CD4-positive, alpha-beta T cell treated with Interleukin-21 for 1 hour (primary cell): ENCODE measurements around the gene COLEC12.

ENCODE experiments used
- DNase-seq: peaks from one replicate; pipeline ENCODE4 v3.0.0-alpha.2; 2020

Gene COLEC12

DNA sequence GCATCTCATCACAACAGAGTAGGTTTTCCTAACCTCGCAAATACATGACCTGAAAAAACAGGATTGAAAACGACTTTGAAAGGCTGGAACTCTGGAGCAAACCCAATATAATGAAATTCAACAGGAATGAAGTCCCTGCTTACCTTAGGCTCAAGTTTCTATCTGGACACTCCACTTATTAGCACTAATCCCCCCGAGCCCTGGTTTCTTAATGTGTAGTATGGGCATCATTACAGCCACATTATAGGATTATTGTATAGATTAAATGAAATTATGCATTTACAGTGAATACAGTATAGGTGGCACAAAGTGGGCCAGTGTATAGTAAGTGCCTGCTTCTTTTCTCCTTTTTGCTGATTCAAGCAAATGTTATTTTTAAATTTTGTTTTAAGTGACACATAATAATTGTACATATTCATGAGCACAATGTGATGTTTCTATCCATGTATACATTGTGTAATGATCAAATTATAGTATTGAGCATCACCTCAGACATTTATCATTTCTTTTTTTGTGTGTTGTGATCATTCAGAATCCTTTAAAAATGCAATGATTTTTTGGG is 118.0 kb downstream of the COLEC12 start:
- DNase-seq: no peak

DNA sequence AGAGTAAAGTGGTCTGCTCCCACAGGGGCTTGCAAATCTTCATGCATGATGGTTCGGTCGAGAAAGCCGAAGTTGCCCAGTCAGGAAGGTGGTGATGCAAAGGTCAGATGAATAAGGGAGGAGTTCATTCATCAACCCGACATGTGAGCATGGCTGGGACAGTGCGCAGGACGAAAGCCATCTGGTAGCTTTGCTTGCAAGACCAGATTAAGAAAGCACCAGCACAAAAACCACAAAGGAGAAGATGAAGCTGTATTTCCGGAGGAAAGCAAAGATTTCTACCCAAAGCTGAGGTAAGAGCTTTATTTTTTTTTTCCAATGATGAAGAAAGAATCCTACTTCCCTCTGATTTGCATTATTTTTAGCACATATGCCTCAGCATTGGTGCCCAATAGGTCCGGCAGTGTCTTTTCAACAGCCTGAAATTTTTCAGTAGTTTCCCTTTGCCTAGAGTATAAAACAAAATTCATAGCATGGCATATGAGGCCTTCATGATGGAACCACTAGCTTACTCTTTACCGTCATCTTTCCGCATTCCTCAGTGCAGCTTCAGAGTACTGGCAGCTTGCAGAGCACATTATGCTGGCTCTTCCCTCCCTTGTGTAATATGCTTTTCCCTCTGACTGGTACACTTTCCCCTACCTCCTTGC is 120.7 kb downstream of the COLEC12 start:
- no peak for DNase-seq

DNA sequence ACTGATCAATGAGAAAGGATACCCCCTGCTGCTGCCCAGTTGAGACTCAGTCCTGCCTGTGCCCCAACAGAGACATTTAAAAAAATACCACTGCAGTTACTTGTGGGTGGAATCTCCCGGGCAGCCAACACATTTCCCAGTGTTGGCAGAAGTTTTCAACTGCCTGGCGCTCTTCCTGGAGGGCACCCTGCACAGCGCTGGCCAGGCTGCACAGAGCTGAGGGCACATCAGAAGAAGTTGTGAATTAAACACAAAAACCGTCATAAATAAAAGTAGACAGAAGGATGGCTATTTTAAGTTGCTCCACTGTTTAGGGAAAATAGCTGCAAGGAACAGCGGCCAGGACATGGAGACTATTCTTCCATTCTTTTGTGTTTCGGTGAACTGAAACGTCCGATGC is 122.4 kb downstream of the COLEC12 start:
- DNase-seq: no peak

DNA sequence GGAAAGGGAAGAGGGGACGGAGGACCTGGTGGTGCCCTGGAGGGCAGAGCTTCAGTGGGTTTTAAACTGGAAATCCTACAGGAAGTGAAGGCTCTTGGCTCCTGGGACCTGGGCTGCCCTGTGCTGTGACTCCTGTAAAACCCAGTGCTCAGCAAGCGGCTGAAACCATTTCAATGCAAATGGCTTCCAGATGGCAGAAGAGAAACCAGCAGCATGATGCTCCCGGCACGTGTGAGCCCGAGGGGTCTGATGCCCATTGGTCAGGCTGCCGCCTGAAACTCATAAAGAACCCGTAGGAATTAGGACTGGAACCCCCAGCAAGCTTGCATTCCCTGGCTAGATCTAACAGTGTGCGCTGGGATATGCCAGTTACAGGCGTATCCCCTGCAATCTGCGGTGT is 123.4 kb downstream of the COLEC12 start:
- DNase-seq: no peak

DNA sequence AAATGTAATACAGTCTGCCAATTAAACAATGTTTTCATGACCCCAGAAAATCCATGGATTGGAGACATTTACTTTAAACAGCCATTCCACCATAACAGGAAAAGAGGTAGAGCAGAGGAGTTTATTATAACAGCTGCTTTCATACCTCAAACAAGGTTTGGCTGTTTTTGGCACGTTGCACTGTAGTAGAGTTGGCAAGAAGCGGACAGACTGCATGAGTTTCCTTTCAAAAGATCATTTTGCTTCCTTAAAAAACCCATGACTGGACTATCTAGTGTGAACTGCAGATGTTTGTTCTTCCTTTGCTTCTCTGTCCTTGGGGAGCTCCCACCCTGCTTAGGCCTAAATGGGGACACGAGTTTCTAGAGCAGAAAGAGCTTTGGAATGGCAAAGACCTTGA is 124.2 kb downstream of the COLEC12 start:
- DNase-seq: no peak

DNA sequence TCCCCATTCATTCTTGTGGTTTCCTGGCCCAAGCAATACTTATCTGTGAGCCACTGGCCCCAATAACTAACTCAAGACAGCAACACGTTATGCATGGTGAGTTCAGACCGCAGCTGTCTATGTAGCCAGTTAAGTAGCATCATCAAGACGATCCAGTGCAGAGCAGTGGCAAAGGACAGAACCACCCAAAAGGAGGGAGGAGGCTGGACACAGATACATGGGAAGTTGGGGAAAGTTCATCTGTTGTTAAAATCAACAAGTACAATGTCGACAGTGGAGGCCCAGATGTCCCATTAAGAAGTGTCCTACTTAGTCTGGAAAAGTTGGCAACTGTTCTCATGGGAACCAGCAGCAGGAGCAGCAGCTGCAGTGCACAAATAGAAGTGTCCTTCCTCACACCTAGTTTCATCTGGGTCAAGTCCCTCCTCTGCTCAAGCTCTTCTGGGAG is 125.8 kb downstream of the COLEC12 start:
- DNase-seq: no peak

DNA sequence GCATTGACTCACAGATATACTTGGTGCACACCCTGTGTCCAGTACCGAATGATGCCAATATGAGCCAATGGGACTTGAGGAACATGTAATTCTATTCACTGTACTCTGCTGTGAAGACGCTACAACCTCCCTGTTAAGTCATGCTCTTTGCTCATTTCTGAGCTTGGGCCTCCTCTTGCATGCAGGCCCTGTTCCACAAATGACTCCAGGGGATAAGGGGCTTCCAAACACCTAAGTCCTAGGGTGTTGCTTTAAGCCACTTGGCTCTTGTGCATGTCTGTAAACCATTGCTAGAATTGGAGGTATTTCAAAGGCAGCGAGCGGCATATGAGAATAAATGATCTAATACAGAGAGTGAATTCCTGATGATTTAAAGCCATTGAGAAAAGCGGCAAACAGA is 126.7 kb downstream of the COLEC12 start:
- no peak for DNase-seq

DNA sequence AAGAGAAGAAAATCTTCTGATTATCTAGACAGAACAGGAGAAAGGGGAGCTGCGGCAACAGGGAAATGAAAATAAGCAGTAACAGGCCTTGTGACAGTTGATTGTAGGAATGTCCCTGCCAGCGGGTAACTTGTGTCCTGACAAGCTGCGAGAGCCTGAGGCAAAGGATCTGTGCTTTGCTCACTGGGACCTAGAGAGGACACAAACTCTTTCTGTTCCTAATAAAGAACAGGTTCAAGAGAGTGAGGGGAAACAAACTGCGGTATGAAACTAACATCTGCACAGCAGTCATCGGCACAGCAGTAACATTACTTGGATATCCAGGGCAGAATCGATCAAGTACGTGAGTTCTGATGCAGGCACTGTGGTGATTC is 128.9 kb downstream of the COLEC12 start:
- DNase-seq: no peak

DNA sequence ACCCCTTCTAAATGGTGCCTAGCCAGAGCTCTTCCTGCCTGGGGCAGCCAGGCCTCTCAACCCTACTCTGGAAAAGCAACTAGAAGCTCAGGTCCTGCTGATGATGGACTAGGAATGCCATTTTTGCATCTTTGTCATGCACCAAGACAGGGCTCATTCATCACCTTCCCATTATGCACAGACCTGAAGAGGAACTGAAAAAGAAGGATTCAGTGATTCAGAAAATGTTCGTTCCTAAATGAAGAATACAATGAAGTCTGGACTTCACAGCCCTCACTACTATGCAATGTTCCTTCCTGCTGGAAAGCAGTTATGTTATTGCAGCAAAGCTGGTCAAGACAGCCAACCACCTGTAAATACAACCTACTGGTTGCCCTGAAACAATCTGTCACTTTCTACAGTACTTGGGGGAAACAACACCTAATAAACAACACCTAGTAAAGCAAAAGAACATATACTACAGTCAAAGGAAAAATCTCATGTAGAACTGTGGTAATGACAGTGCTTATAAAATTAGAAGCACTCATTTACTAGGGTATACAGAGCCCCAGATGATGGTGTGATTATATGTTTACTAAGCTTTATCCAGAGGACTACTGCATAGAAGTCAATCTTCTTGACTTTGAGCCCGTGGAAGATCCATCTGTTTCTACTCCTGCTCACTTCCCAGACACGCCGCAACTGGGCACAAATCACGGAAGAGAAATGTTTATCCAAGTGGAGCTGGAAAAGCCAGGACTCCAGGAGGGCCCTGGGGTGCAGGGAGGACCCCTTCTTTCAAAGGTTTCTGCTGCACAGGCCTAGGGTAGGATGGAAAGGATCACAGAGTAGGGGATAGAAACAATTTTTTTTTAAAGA is 129.5 kb downstream of the COLEC12 start:
- no peak for DNase-seq

DNA sequence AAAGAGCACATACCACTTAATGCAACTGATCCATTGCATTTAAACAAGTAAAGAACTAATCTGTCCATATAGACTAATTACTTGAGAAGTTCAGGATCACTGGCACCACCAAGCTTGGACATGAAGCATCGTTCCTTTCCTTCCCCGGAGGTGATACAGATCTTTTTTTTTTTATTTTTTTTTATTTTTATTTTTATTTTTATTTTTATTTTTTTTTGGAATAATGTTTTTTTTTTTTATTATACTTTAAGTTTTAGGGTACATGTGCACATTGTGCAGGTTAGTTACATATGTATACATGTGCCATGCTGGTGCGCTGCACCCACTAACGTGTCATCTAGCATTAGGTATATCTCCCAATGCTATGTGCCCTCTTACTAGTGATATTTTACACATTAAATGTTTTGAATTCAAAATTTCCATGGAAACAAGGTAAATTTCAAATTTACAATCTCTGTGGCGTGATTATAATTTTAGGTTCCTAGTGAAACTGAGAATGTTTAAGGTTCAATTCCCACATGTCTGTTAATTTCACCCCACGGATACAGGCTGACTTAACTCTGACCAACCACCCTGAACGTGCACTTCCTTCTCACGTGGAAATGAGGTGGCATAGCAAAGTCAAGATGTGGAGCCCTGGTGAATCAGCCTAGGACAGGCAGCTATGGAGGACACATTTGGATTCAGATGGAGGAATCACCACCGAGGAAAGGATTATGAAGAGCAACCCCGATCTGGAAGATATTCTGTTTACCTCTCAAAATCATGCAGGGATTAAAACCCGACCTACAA is 131.1 kb downstream of the COLEC12 start:
- no peak for DNase-seq

DNA sequence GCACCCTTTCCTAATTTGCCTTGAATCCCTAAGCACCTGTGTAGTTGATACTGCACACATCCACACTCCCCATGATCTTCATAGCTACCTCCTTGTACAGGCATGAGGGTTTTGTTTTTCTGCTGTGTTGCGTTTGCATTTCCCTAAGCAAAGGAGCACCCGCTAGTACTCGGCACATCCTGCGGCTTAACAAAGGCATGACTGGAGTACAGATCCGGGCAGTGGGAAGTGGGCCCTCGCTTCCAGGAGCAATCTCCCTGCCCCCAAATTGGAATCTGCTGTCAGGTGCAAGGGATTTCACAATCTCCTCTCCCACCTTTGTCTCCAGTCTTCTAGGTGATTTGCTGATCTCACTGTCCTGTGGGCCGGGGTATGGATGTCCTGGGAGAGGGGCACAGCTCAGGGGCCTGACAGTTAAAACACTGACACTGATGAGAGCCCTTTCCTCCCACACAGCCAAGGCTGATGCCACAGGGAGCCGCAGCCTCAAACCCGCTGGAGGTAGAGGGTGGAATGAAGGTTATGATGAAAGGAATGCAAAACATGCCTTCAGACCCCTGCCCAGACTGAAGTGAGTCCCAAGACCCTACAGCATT is 133.9 kb downstream of the COLEC12 start:
- DNase-seq: no peak

DNA sequence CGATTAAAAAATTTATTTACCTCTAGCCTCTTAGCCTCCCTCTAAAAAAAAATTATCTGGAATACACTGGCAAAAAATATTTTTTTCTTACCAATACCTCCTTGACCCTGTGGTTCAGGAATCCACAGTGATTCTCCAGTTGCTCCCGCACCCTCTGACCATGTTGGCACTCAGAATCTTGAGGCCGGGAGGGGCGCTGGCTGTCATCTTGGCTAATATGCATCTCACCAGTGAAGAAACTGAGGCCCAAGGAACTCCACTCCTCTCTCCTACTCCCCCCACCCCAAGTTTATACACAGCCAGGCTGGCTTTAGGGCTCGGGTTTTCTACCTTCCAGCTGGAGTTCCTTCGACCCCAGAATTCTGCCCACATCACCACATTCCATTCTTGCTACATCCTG is 134.8 kb downstream of the COLEC12 start:
- DNase-seq: no peak

DNA sequence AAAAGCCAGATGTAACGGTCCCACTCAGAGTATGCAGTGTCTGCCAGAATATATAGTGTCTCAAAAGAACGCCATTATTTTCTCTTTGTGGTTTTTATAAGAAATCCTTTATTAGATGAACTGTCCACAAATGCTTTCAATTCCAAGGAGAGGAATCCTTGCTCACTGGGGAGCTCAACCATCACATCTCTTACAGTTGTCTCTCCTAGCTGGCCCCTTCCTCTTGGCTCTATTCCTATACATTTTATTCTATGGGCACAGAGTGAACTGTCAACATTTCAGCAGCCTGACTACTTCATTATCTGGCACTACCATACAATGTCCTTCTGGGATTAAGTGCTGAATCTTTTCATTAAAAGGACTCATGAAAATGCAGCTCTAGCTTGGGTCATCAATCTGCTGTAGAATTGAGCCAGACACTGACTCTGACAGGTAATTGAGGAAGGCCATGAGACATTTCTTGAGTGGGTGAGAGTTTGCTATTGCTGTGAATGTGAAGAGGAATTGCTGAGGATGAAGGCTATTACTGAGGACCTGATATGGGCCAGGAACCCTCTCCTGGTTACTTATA is 136.2 kb downstream of the COLEC12 start:
- no peak for DNase-seq

DNA sequence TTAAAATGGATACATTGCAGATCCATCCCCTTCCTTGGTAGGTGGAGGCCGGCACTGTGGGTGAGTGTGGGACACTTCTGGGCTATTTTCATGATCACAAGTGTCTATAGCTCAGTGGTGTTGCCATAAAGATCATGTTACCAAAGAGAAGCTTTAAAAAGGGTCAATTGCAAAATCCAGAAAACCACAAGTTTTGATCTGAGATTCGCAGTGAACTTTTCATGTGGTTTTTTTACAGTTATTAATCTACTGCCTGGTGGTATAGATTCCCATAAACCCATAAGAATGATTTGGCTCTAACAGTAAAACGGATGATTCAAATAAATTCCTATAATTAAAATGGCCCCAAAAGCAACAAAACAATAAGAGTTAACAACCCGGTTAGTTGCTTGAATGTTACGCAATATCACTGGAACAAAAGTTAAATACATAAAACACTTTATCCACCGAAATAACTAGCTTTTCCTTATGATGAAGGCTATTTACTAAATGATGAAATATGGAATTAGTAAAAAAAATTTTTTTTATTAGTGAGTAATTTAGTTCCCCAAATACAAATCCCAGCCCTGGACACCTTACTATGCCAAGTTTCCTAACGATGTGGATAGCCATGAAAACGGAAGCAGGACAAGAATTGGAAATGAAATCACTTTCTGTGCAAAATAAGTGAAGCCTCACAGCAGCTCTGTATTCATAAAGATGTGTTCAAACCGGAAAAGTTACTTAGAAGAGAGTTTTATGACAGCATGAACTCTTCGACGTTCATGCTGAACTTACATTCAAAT is 137.0 kb downstream of the COLEC12 start:
- no peak for DNase-seq

DNA sequence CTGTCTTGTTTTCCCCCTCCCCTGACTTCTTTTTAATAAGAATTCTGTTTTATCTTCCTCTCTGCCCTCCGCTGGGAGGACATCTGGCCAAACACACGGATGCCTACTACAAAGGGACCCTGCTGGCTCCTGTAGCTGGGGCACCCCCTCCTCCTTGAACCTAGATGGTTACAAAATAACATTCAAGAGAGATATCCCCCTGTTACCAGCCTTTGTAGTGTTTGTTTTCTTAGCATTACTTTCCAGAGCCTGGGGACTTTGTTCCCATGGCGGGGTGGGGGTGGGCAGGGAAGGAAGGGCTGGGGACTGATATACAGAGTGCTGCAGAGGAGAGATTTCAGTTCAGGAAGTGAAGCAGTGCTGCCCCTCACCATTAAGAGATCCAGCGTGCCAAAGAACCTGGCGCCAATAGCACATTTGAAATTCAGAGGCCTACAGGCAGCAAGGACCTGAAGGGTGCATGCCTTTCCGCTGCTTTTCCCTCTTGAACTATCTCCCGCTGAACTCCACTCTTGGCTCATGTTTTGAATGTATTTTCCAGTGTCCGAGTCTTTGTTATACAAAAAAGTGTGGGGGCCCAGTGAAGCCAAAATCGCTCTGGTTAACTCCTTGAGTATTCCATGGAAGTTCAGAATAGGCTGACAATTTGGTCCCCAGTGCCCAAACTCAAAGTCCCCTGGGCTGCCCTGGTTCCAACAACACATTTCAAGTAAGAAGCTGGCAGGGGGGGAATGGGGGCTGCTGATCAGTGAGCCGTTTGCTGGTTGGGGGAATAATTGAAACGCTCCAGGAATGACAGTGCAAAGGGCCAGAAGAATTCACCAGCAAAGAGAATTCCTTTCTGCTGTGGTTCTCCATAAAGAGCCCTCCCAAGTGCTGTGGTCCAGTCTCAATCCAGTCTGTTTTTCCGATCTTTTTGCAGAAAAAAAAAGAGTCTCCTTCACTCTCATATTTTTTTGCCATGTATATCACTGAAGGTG is 137.9 kb downstream of the COLEC12 start:
- no peak for DNase-seq

DNA sequence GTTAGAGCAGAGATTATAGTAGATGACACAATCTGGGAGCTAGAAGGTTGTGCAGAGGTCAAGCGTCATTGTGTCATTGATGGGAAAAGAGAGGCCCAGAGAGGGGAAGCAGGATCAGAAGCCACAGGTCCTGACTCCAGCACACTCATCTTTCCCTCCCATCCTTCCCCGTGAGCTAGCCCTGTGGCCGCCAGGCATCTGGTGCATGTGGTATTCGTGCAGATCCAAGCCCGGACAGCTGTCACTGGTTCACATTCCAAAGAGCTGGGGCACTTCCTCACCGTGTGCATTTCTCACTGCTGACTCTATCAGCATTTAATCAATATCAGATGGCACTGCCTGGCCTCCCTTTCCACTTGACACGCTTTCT is 138.6 kb downstream of the COLEC12 start:
- no peak for DNase-seq

DNA sequence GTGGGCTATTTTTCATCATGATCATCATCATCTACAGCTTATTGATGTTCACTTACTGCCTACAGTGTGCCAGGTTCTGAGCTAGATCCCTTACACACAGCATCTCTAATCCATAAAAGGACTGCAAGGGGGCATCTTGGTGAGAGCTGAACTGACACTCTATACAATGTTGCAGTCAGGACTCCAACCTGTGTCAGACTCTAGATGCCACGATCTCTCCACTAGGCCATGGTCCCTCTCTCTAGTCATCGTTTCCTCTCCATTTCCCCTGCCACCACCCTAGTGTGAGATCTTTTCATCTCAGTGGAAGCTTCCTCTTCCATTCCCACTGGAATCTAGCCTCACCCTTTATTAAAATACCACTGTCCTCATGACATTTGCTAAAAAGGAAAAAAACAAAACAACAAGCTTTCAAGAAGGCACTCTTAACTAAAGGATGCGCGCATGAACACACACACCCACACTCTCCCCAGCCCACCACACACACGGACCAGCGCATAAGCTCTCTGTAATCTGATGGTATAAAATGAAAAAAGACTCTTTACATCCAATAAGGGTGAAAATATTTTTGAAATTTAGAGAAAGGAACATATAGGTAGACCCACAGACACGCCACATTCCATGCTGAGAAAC is 139.3 kb downstream of the COLEC12 start:
- no peak for DNase-seq

DNA sequence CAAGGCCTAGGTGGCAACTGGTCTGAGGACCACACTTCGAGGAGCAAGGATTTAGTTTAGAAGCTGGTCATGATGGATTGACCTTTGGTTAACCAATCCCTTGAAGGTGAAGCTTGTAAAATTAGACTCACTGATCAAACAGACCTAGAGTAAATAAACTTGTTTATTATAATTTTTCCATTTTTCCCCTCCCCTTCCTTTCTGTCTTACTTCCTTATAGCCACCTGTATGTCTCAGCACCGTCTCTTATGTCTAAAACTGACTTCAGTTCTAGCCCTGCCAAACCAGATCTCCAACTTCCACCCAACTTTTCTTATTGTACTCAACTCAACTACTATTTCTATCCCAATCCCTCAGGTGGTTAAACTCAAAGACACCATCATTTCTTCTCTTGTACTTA is 139.8 kb downstream of the COLEC12 start:
- no peak for DNase-seq

DNA sequence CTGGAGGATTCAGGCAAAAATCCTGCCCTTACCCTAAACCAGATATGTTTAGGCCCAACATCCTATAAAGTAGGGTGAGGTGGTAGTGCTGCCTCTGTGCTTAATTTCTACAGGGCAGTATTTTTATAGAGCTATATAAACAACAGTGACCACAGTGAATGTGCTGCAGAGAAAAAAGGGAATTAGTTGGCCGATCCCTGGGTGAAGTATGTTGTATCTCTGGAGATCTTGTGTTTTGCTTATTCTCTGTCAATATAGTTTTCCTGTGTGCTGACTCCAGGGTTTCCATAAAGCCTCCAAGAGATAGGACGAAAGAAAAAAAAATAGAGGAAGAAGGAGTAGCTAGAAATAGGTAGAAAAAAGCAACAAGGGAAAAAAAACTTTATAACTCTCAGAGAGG is 143.7 kb downstream of the COLEC12 start:
- no peak for DNase-seq

DNA sequence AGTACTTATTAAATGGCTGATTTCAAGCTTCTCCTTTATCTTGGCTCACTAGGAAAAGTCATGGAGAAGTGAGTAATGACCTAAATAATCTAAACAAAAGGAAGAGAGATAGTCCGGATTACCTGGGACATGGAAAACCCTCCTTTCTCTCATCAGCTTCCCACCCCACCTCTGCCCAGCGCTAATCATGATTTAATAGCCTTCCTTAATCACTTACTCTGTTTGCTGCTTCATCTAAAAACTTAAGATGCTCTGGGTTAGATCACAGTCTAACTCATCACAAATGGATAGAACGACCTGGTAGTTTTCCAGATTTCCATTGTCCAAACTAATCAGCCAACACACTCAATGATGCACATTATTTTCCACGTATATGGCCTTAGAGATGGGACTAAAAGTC is 144.8 kb downstream of the COLEC12 start:
- no peak for DNase-seq
